GM18508 (cell line): ENCODE results near the gene ZBTB20.

Experiments
- ATAC-seq: cut with Tn5 transposase; IDR thresholded peaks from one replicate; pipeline ENCODE4 v1.9.1; 2021; ENCODE audit warnings: moderate number of reproducible peaks; ENCODE audit not compliant: insufficient read depth, unreplicated experiment

Gene ZBTB20

GRCh38 chr3:114333923-114334240 is 813.2 kb downstream of the ZBTB20 start:
- ATAC-seq = no peak

- no peak for ATAC-seq
These were observed 813.7 kb downstream of the ZBTB20 start for GRCh38 chr3:114333180-114333922.

- no peak for ATAC-seq
These were observed 814.5 kb downstream of the ZBTB20 start for GRCh38 chr3:114332342-114333179.

- ATAC-seq = no peak
These were observed 815.4 kb downstream of the ZBTB20 start for GRCh38 chr3:114331710-114332109.

- no peak for ATAC-seq
These were observed 816.1 kb downstream of the ZBTB20 start for GRCh38 chr3:114331007-114331406.

- ATAC-seq = no peak
These were observed 817.3 kb downstream of the ZBTB20 start for GRCh38 chr3:114329823-114330222.

- ATAC-seq = no peak
These were observed 818.7 kb downstream of the ZBTB20 start for GRCh38 chr3:114328345-114328744.

GRCh38 chr3:114327665-114328064 is 819.4 kb downstream of the ZBTB20 start:
- ATAC-seq = no peak

GRCh38 chr3:114323546-114324254 is 823.4 kb downstream of the ZBTB20 start:
- ATAC-seq = peak; percentile 78

GRCh38 chr3:114320246-114320645 is 826.8 kb downstream of the ZBTB20 start:
- ATAC-seq = no peak

- ATAC-seq = no peak
These were observed 827.6 kb downstream of the ZBTB20 start for GRCh38 chr3:114319453-114319852.

- ATAC-seq = no peak
These were observed 828.8 kb downstream of the ZBTB20 start for GRCh38 chr3:114318295-114318694.

GRCh38 chr3:114314282-114314681 is 832.8 kb downstream of the ZBTB20 start:
- no peak for ATAC-seq

- ATAC-seq = no peak
These were observed 833.7 kb downstream of the ZBTB20 start for GRCh38 chr3:114313426-114313825.

GRCh38 chr3:114310695-114311094 is 836.4 kb downstream of the ZBTB20 start:
- ATAC-seq = no peak

GRCh38 chr3:114308830-114309229 is 838.3 kb downstream of the ZBTB20 start:
- ATAC-seq = no peak

GRCh38 chr3:114308377-114308776 is 838.7 kb downstream of the ZBTB20 start:
- no peak for ATAC-seq

- ATAC-seq = no peak
These were observed 839.3 kb downstream of the ZBTB20 start for GRCh38 chr3:114307832-114308231.

GRCh38 chr3:114307222-114307830 is 839.8 kb downstream of the ZBTB20 start:
- ATAC-seq = no peak

GRCh38 chr3:114299941-114300624 is 847.0 kb downstream of the ZBTB20 start:
- no peak for ATAC-seq
